Osteocyte (in vitro differentiated cells): ENCODE results near the gene STXBP6. TPM values are rescaled to one million over a fixed set of nuclear protein-coding genes. Genes with fewer than 3 reads are reported as not detected.

Experiments
- DNase-seq: peaks from one replicate; pipeline ENCODE4 v3.0.0; 2021; ENCODE audit warnings: mixed read lengths; ENCODE audit not compliant: unreplicated experiment; ENCODE audit errors: extremely low spot score
- H3K27ac Mint-ChIP-seq: one replicate; pipeline ENCODE4 v1.8.0; 2021; ENCODE audit warnings: mild to moderate bottlenecking, mixed read lengths; ENCODE audit not compliant: unreplicated experiment
- H3K27me3 Mint-ChIP-seq: one replicate; pipeline ENCODE4 v1.8.0; 2021; ENCODE audit warnings: mixed read lengths; ENCODE audit not compliant: unreplicated experiment
- H3K36me3 Mint-ChIP-seq: one replicate; pipeline ENCODE4 v1.8.0; 2021; ENCODE audit warnings: mixed read lengths; ENCODE audit not compliant: unreplicated experiment
- H3K4me1 Mint-ChIP-seq: one replicate; pipeline ENCODE4 v1.8.0; 2021; ENCODE audit warnings: mixed read lengths; ENCODE audit not compliant: unreplicated experiment
- H3K4me3 Mint-ChIP-seq: one replicate; pipeline ENCODE4 v1.8.0; 2021; ENCODE audit warnings: mild to moderate bottlenecking, moderate library complexity, mixed read lengths; ENCODE audit not compliant: unreplicated experiment
- H3K9me3 Mint-ChIP-seq: one replicate; pipeline ENCODE4 v1.8.0; 2021; ENCODE audit warnings: mixed read lengths; ENCODE audit not compliant: unreplicated experiment
- CTCF ChIP-seq: fragments of 200-600 bp; sonication (generic); IDR thresholded peaks from 2 replicates; pipeline ENCODE4 v1.5.0; 2021; ENCODE audit warnings: antibody characterized with exemption, mild to moderate bottlenecking, moderate library complexity
- total RNA-seq: library from RNA; stranded (reverse); gene quantifications from 2 replicates; pipeline ENCODE4 v1.2.1, GENCODE V29; 2021

The STXBP6 gene
- total RNA-seq, 1 donor from 2014 or later = 6.4 TPM

GRCh38 chr14:25048170-25049016 lies 1.6 kb downstream of the STXBP6 start:
- no peak for TF ChIP-seq CTCF
- DNase-seq = no peak
- H3K27me3 Mint-ChIP-seq = peaks cover 40% of the 10 kb centered on the region
- H3K4me1 Mint-ChIP-seq = peaks cover 21% of the 10 kb centered on the region
- H3K27ac Mint-ChIP-seq = peak overlapping the region; percentile 46
- H3K9me3 Mint-ChIP-seq = no peaks in the 10 kb centered on the region
- H3K36me3 Mint-ChIP-seq = no peaks in the 10 kb centered on the region
- peak overlapping the region; percentile 73 for H3K4me3 Mint-ChIP-seq

GRCh38 chr14:25046301-25046943 lies 3.5 kb downstream of the STXBP6 start:
- no peak overlapping the region for H3K27ac Mint-ChIP-seq
- DNase-seq = no peak
- H3K4me3 Mint-ChIP-seq = no peak overlapping the region
- H3K36me3 Mint-ChIP-seq = no peaks in the 10 kb centered on the region
- peaks cover 25% of the 10 kb centered on the region for H3K4me1 Mint-ChIP-seq
- H3K9me3 Mint-ChIP-seq = no peaks in the 10 kb centered on the region
- H3K27me3 Mint-ChIP-seq = peaks cover 24% of the 10 kb centered on the region
- no peak for TF ChIP-seq CTCF

- Mint-ChIP-seq H3K36me3 (no peaks in the 10 kb centered on the region), H3K4me1 (peaks cover 20% of the 10 kb centered on the region), H3K27me3 (peaks cover 12% of the 10 kb centered on the region), H3K4me3 (no peak overlapping the region), H3K9me3 (no peaks in the 10 kb centered on the region), H3K27ac (no peak overlapping the region)
- DNase-seq = no peak
- no peak for TF ChIP-seq CTCF
These were observed 5.7 kb downstream of the STXBP6 start for GRCh38 chr14:25044106-25044698.

GRCh38 chr14:25042362-25043299 lies 7.3 kb downstream of the STXBP6 start:
- TF ChIP-seq CTCF = peak; percentile 81
- Mint-ChIP-seq H3K9me3 (peaks cover 6% of the 10 kb centered on the region), H3K27me3 (peaks cover 2% of the 10 kb centered on the region), H3K4me1 (peaks cover 9% of the 10 kb centered on the region), H3K4me3 (no peak overlapping the region), H3K27ac (no peak overlapping the region), H3K36me3 (no peaks in the 10 kb centered on the region)
- no peak for DNase-seq
